SK-N-SH treated with all-trans-retinoic acid at 6 μM for 48 hours (cell line): Measurements from ENCODE around the gene LGALS9.

Experiments
- ATAC-seq: fragments of 200-7000 bp; cut with Tn5 transposase; 3 replicates; pipeline ENCODE4 v1.9.1; 2020; ENCODE audit warnings: mild to moderate bottlenecking, moderate library complexity
- ARNTL ChIP-seq: fragments of 450-650 bp; formaldehyde crosslinking; IDR thresholded peaks from 2 replicates; pipeline ENCODE4 v1.5.0; 2020; ENCODE audit warnings: low read depth, mild to moderate bottlenecking, moderate library complexity, borderline replicate concordance
- BACH2 ChIP-seq: fragments of 250-450 bp; sonication (Bioruptor Pico); IDR thresholded peaks from 2 replicates; pipeline ENCODE4 v1.9.0; 2021; ENCODE audit warnings: mild to moderate bottlenecking, borderline replicate concordance
- CREB5 ChIP-seq: fragments of 250-450 bp; sonication (Bioruptor Pico); IDR thresholded peaks from 2 replicates; pipeline ENCODE4 v1.5.1; 2020; ENCODE audit warnings: low read depth, mild to moderate bottlenecking, moderate library complexity
- ESRRG ChIP-seq: fragments of 250-450 bp; sonication (Bioruptor Pico); IDR thresholded peaks from 2 replicates; pipeline ENCODE4 v1.6.1; 2021; ENCODE audit warnings: mild to moderate bottlenecking
- GLIS3 ChIP-seq: fragments of 250-450 bp; sonication (Bioruptor Pico); IDR thresholded peaks from 2 replicates; pipeline ENCODE4 v1.5.0; 2020; ENCODE audit warnings: mild to moderate bottlenecking, moderate library complexity
- ISL1 ChIP-seq: fragments of 250-450 bp; sonication (Bioruptor Pico); IDR thresholded peaks from 2 replicates; pipeline ENCODE4 v2.1.2; 2022; ENCODE audit warnings: mild to moderate bottlenecking, moderate library complexity
- OSR1 ChIP-seq: fragments of 250-450 bp; sonication (Bioruptor Pico); IDR thresholded peaks from 2 replicates; pipeline ENCODE4 v1.8.0; 2022; ENCODE audit warnings: moderate library complexity, mild to moderate bottlenecking, inconsistent platforms
- PPARA ChIP-seq: fragments of 250-450 bp; sonication (Bioruptor Pico); IDR thresholded peaks from 2 replicates; pipeline ENCODE4 v1.5.0; 2020; ENCODE audit warnings: mild to moderate bottlenecking, borderline replicate concordance
- RARB ChIP-seq: fragments of 250-450 bp; sonication (Bioruptor Pico); IDR thresholded peaks from 2 replicates; pipeline ENCODE4 v1.8.0; 2021; ENCODE audit warnings: mild to moderate bottlenecking, moderate library complexity
- ZC3H10 ChIP-seq: fragments of 250-450 bp; sonication (Bioruptor Pico); IDR thresholded peaks from 2 replicates; pipeline ENCODE4 v1.5.1; 2021; ENCODE audit warnings: mild to moderate bottlenecking, moderate library complexity
- ZFP3 ChIP-seq: fragments of 250-450 bp; sonication (Bioruptor Pico); IDR thresholded peaks from 2 replicates; pipeline ENCODE4 v1.5.0; 2020; ENCODE audit warnings: mild to moderate bottlenecking, moderate library complexity
- ZFP30 ChIP-seq: fragments of 450-650 bp; formaldehyde crosslinking; IDR thresholded peaks from 2 replicates; pipeline ENCODE4 v1.5.0; 2022; ENCODE audit warnings: mild to moderate bottlenecking, moderate library complexity
- ZNF70 ChIP-seq: fragments of 450-650 bp; formaldehyde crosslinking; IDR thresholded peaks from 2 replicates; pipeline ENCODE4 v1.5.0; 2020; ENCODE audit warnings: mild to moderate bottlenecking, moderate library complexity
- ZNF8 ChIP-seq: fragments of 450-650 bp; formaldehyde crosslinking; IDR thresholded peaks from 2 replicates; pipeline ENCODE4 v1.5.0; 2020; ENCODE audit warnings: mild to moderate bottlenecking, moderate library complexity
- TF ChIP-seq, protein P1 (sequence below): fragments of 250-450 bp; sonication (Bioruptor Pico); IDR thresholded peaks from 2 replicates; pipeline ENCODE4 v1.8.0; 2021; ENCODE audit warnings: low read depth, mild to moderate bottlenecking, moderate library complexity, borderline replicate concordance
- TF ChIP-seq, protein P2 (sequence below): fragments of 250-450 bp; sonication (Bioruptor Pico); IDR thresholded peaks from 2 replicates; pipeline ENCODE4 v1.5.1; 2021; ENCODE audit warnings: mild to moderate bottlenecking, moderate library complexity
- TF ChIP-seq, protein P3 (sequence below): fragments of 250-450 bp; sonication (Bioruptor Pico); IDR thresholded peaks from 2 replicates; pipeline ENCODE4 v1.5.0; 2020; ENCODE audit warnings: mild to moderate bottlenecking, moderate library complexity

LGALS9 gene

GRCh38 chr17:27668488-27668823 is 37.5 kb downstream of the LGALS9 start:
- TF ChIP-seq BACH2 (CRISPR knock-in tag) (no peak), ESRRG (CRISPR knock-in tag) (no peak), CREB5 (CRISPR knock-in tag) (no peak), ARNTL (CRISPR knock-in tag) (no peak), ZFP3 (no peak)
- ATAC-seq: no peak

GRCh38 chr17:27669136-27669535 is 38.1 kb downstream of the LGALS9 start:
- no peak for TF ChIP-seq ZNF70 (CRISPR knock-in tag)
- no peak for TF ChIP-seq BACH2 (CRISPR knock-in tag)
- TF ChIP-seq GLIS3 (CRISPR knock-in tag): no peak
- no peak for TF ChIP-seq ESRRG (CRISPR knock-in tag)
- TF ChIP-seq ZFP30: no peak
- TF ChIP-seq ZNF8 (CRISPR knock-in tag): no peak
- TF ChIP-seq ZC3H10 (CRISPR knock-in tag): no peak
- TF ChIP-seq, protein P1, sequence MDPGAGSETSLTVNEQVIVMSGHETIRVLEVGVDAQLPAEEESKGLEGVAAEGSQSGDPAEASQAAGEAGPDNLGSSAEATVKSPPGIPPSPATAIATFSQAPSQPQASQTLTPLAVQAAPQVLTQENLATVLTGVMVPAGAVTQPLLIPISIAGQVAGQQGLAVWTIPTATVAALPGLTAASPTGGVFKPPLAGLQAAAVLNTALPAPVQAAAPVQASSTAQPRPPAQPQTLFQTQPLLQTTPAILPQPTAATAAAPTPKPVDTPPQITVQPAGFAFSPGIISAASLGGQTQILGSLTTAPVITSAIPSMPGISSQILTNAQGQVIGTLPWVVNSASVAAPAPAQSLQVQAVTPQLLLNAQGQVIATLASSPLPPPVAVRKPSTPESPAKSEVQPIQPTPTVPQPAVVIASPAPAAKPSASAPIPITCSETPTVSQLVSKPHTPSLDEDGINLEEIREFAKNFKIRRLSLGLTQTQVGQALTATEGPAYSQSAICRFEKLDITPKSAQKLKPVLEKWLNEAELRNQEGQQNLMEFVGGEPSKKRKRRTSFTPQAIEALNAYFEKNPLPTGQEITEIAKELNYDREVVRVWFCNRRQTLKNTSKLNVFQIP (CRISPR knock-in tag): no peak
- TF ChIP-seq RARB (CRISPR knock-in tag): no peak
- no peak for ATAC-seq

DNA sequence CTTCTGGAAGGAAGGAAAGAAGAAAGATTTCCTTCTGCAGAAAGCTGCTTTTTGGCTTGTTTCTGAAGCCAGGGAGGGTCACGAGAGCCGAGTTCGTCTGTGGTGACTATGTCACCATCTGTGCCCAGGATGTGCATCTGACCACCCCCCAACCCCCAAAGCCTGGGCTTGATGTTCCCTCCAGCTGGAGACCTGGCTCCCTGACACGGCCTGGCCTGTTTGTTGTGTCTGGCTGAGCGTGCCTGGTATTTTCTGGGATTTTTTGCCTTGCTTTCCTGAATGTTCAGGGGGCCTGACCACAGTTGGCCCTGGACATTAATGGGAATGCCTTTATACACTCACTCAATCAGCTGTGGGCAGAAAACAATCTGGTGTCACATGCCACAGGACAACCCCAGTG is 38.9 kb downstream of the LGALS9 start:
- TF ChIP-seq ZNF8 (CRISPR knock-in tag) (no peak), ARNTL (CRISPR knock-in tag) (no peak), PPARA (no peak), ZNF70 (CRISPR knock-in tag) (no peak), ISL1 (CRISPR knock-in tag) (no peak), GLIS3 (CRISPR knock-in tag) (no peak), CREB5 (CRISPR knock-in tag) (no peak), OSR1 (no peak), BACH2 (CRISPR knock-in tag) (no peak), ZFP30 (no peak)
- TF ChIP-seq, protein P1 (CRISPR knock-in tag): no peak
- no peak for ATAC-seq

- ATAC-seq: no peak
- no peak for TF ChIP-seq ZFP3
- TF ChIP-seq, protein P1 (CRISPR knock-in tag): no peak
- TF ChIP-seq ZNF70 (CRISPR knock-in tag): no peak
- no peak for TF ChIP-seq CREB5 (CRISPR knock-in tag)
- TF ChIP-seq, protein P2, sequence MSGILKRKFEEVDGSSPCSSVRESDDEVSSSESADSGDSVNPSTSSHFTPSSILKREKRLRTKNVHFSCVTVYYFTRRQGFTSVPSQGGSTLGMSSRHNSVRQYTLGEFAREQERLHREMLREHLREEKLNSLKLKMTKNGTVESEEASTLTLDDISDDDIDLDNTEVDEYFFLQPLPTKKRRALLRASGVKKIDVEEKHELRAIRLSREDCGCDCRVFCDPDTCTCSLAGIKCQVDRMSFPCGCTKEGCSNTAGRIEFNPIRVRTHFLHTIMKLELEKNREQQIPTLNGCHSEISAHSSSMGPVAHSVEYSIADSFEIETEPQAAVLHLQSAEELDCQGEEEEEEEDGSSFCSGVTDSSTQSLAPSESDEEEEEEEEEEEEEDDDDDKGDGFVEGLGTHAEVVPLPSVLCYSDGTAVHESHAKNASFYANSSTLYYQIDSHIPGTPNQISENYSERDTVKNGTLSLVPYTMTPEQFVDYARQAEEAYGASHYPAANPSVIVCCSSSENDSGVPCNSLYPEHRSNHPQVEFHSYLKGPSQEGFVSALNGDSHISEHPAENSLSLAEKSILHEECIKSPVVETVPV (CRISPR knock-in tag): no peak
- no peak for TF ChIP-seq GLIS3 (CRISPR knock-in tag)
- TF ChIP-seq PPARA: no peak
- TF ChIP-seq, protein P3, sequence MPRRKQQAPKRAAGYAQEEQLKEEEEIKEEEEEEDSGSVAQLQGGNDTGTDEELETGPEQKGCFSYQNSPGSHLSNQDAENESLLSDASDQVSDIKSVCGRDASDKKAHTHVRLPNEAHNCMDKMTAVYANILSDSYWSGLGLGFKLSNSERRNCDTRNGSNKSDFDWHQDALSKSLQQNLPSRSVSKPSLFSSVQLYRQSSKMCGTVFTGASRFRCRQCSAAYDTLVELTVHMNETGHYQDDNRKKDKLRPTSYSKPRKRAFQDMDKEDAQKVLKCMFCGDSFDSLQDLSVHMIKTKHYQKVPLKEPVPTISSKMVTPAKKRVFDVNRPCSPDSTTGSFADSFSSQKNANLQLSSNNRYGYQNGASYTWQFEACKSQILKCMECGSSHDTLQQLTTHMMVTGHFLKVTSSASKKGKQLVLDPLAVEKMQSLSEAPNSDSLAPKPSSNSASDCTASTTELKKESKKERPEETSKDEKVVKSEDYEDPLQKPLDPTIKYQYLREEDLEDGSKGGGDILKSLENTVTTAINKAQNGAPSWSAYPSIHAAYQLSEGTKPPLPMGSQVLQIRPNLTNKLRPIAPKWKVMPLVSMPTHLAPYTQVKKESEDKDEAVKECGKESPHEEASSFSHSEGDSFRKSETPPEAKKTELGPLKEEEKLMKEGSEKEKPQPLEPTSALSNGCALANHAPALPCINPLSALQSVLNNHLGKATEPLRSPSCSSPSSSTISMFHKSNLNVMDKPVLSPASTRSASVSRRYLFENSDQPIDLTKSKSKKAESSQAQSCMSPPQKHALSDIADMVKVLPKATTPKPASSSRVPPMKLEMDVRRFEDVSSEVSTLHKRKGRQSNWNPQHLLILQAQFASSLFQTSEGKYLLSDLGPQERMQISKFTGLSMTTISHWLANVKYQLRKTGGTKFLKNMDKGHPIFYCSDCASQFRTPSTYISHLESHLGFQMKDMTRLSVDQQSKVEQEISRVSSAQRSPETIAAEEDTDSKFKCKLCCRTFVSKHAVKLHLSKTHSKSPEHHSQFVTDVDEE (CRISPR knock-in tag): no peak
- no peak for TF ChIP-seq ZNF8 (CRISPR knock-in tag)
- TF ChIP-seq ISL1 (CRISPR knock-in tag): no peak
These were observed 40.0 kb downstream of the LGALS9 start for GRCh38 chr17:27670791-27671590.
